WTC11 (cell line): ENCODE measurements around the gene MRTFA. TPM values are rescaled to one million over a fixed set of nuclear protein-coding genes. Genes with fewer than 3 reads are reported as not detected.

Experiments used
- ATAC-seq: fragments of 200-7000 bp; cut with Tn5 transposase; 2 replicates; pipeline ENCODE4 v1.10.0; 2021; ENCODE audit warnings: mild to moderate bottlenecking, moderate library complexity
- CTCF ChIA-PET: fragments of 300-600 bp; sonication (Branson Sonifier 250); formaldehyde crosslinking; loops from one replicate; lab custom pipeline; 2021; ENCODE audit warnings: antibody characterized with exemption; lab: Charles Lee
- POLR2A ChIA-PET: fragments of 350-600 bp; sonication (Branson Sonifier 250); formaldehyde crosslinking; loops from one replicate; lab custom pipeline; 2021; ENCODE audit warnings: antibody characterized with exemption; lab: Charles Lee
- DNase-seq: peaks from one replicate; pipeline ENCODE4 v3.0.0; 2021; ENCODE audit warnings: low spot score
- H3K27ac Mint-ChIP-seq: 2 replicates; pipeline ENCODE4 v1.8.0; 2021; ENCODE audit warnings: mixed read lengths
- H3K27me3 Mint-ChIP-seq: 2 replicates; pipeline ENCODE4 v1.8.0; 2021; ENCODE audit warnings: low read depth, mild to moderate bottlenecking, moderate library complexity, mixed read lengths
- H3K36me3 Mint-ChIP-seq: 2 replicates; pipeline ENCODE4 v1.8.0; 2021; ENCODE audit warnings: mixed read lengths
- H3K4me1 Mint-ChIP-seq: 2 replicates; pipeline ENCODE4 v1.8.0; 2022; ENCODE audit warnings: mixed read lengths
- H3K4me3 Mint-ChIP-seq: 2 replicates; pipeline ENCODE4 v1.8.0; 2021; ENCODE audit warnings: mild to moderate bottlenecking, moderate library complexity, mixed read lengths
- H3K9me3 Mint-ChIP-seq: 2 replicates; pipeline ENCODE4 v1.8.0; 2021; ENCODE audit warnings: mixed read lengths
- ATF1 ChIP-seq: sonication (generic); formaldehyde crosslinking; IDR thresholded peaks from 2 replicates; pipeline ENCODE4 v1.8.1; 2023; ENCODE audit warnings: mild to moderate bottlenecking, moderate library complexity, missing genetic modification reagents
- ELF4 ChIP-seq: sonication (generic); formaldehyde crosslinking; IDR thresholded peaks from 2 replicates; pipeline ENCODE4 v1.8.1; 2022; ENCODE audit warnings: low read depth, mild to moderate bottlenecking, moderate library complexity, missing genetic modification reagents
- HMGA2 ChIP-seq: fragments of 250-450 bp; sonication (Bioruptor Pico); IDR thresholded peaks from 2 replicates; pipeline ENCODE4 v1.4.0; 2021; ENCODE audit warnings: mild to moderate bottlenecking, moderate library complexity
- IRF2 ChIP-seq: sonication (generic); formaldehyde crosslinking; IDR thresholded peaks from 2 replicates; pipeline ENCODE4 v1.8.0; 2022; ENCODE audit warnings: low read depth, missing genetic modification reagents, borderline replicate concordance
- JAZF1 ChIP-seq: fragments of 250-450 bp; sonication (Bioruptor Pico); IDR thresholded peaks from 2 replicates; pipeline ENCODE4 v1.9.0; 2021; ENCODE audit warnings: moderate library complexity, mild to moderate bottlenecking, inconsistent platforms
- MYBL2 ChIP-seq: sonication (generic); formaldehyde crosslinking; IDR thresholded peaks from 2 replicates; pipeline ENCODE4 v1.8.1; 2023; ENCODE audit warnings: mild to moderate bottlenecking, moderate library complexity, missing genetic modification reagents
- SMAD3 ChIP-seq: sonication (generic); formaldehyde crosslinking; IDR thresholded peaks from 2 replicates; pipeline ENCODE4 v1.8.0; 2022; ENCODE audit warnings: missing genetic modification reagents, mild to moderate bottlenecking, borderline replicate concordance
- SP1 ChIP-seq: sonication (generic); formaldehyde crosslinking; conservative IDR thresholded peaks from 2 replicates; pipeline ENCODE4 v1.8.1; 2022; ENCODE audit warnings: missing genetic modification reagents
- TP53 ChIP-seq: sonication (generic); formaldehyde crosslinking; IDR thresholded peaks from 2 replicates; pipeline ENCODE4 v1.8.1; 2023; ENCODE audit warnings: mild to moderate bottlenecking, missing genetic modification reagents
- ZNF219 ChIP-seq: sonication (generic); formaldehyde crosslinking; IDR thresholded peaks from 2 replicates; pipeline ENCODE4 v1.8.0; 2023; ENCODE audit warnings: missing genetic modification reagents, mild to moderate bottlenecking, borderline replicate concordance
- ZNF232 ChIP-seq: sonication (generic); formaldehyde crosslinking; IDR thresholded peaks from 2 replicates; pipeline ENCODE4 v1.8.0; 2022; ENCODE audit warnings: mild to moderate bottlenecking, missing genetic modification reagents
- ZNF671 ChIP-seq: fragments of 250-450 bp; sonication (Bioruptor Pico); IDR thresholded peaks from 2 replicates; pipeline ENCODE4 v1.8.0; 2021; ENCODE audit warnings: mild to moderate bottlenecking
- total RNA-seq: library from RNA; stranded (reverse); gene quantifications from 3 replicates; pipeline ENCODE4 v1.2.3, GENCODE V29; 2021
- TF ChIP-seq, protein P1 (sequence below): sonication (generic); formaldehyde crosslinking; IDR thresholded peaks from 2 replicates; pipeline ENCODE4 v1.8.1; 2023; ENCODE audit warnings: mild to moderate bottlenecking, missing genetic modification reagents, borderline replicate concordance
- TF ChIP-seq, protein P2 (sequence below): fragments of 250-450 bp; sonication (Bioruptor Pico); conservative IDR thresholded peaks from 2 replicates; pipeline ENCODE4 v1.9.0; 2021; ENCODE audit warnings: mild to moderate bottlenecking
- TF ChIP-seq, protein P3 (sequence below): sonication (generic); formaldehyde crosslinking; IDR thresholded peaks from 2 replicates; pipeline ENCODE4 v1.8.1; 2023; ENCODE audit warnings: mild to moderate bottlenecking, missing genetic modification reagents
- TF ChIP-seq, protein P4 (sequence below): sonication (generic); formaldehyde crosslinking; IDR thresholded peaks from 2 replicates; pipeline ENCODE4 v1.8.0; 2022; ENCODE audit warnings: mild to moderate bottlenecking, missing genetic modification reagents
- TF ChIP-seq, protein P5 (sequence below): sonication (generic); formaldehyde crosslinking; conservative IDR thresholded peaks from 2 replicates; pipeline ENCODE4 v1.8.1; 2023; ENCODE audit warnings: mild to moderate bottlenecking, low read depth, missing genetic modification reagents, moderate library complexity
- TF ChIP-seq, protein P6 (sequence below): sonication (generic); formaldehyde crosslinking; IDR thresholded peaks from 2 replicates; pipeline ENCODE4 v1.8.1; 2022; ENCODE audit warnings: missing genetic modification reagents, borderline replicate concordance
- TF ChIP-seq, protein P7 (sequence below): sonication (generic); formaldehyde crosslinking; IDR thresholded peaks from 2 replicates; pipeline ENCODE4 v1.8.1; 2022; ENCODE audit warnings: low read depth, missing genetic modification reagents, borderline replicate concordance

The MRTFA gene
- total RNA-seq, 1 experiment from 2014 or later, result 48.4 TPM

DNA sequence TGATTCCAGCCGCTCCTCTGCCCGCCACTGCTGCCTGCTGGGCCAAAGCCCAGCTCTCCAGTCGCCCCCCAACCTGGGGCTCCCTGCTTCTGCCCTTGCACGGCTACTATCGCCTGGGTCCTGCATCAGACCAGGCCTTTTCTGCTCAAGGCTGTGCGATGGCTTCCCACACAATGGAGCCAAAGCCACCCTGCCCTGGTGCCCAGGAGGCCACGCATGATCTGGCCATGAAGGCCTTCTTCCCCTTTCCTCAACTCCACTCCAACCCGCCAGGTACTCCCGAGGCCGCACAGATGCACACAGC, 220.3 kb downstream of the MRTFA start:
- H3K9me3 Mint-ChIP-seq, result no peaks in the 10 kb centered on the region
- ChIA-PET CTCF (no interaction called here), POLR2A (no interaction called here)
- TF ChIP-seq JAZF1 (CRISPR knock-in tag) (no peak), HMGA2 (CRISPR knock-in tag) (no peak), ZNF671 (no peak)
- no peaks in the 10 kb centered on the region for H3K27me3 Mint-ChIP-seq
- no peak for DNase-seq
- no peak for ATAC-seq
- H3K27ac Mint-ChIP-seq, result 0 out of 2 replicates have a peak overlapping the region, but pooled peaks have one; percentile 43
- H3K4me3 Mint-ChIP-seq, result no peak overlapping the region
- H3K4me1 Mint-ChIP-seq, result no peaks in the 10 kb centered on the region
- H3K36me3 Mint-ChIP-seq, result peaks cover 20% of the 10 kb centered on the region

DNA sequence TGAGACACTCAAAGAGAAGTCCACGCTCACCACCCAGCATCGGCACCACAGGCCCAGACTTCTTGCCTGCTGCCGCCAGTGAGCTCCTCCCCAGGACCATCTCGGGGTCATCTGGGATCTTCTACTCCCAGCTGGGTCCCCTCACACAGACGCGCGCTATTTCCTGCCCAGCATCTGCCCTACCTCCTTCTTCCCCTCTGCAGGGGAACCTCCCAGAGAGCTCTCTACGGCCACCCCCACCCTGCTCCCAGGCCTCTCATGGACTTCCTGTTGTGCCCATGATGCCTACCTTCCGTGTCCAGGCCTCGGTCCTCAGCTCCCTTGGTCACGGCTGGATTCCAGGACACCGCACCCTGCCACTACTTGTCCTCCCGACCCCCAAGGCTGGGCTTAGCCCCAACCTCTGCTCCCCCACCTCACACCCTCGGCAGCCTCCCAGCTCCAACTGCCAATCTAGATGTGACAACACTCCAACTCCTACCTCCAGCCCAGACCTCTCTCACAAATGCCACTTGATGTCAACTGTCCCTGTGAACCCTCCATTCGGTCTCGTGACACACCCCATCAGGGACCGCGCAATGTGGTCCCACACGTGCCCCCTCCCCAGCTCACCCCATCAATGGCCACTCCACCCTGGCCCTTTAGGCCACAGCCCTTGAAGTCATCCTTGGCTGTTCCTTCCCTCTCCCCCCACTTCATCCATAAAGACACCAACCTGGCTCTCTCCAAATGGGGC, 220.8 kb downstream of the MRTFA start:
- Mint-ChIP-seq H3K36me3 (peaks cover 20% of the 10 kb centered on the region), H3K4me1 (no peaks in the 10 kb centered on the region)
- TF ChIP-seq SP1 (no peak), SMAD3 (CRISPR knock-in tag) (no peak), MYBL2 (CRISPR knock-in tag) (no peak), ATF1 (CRISPR knock-in tag) (no peak), HMGA2 (CRISPR knock-in tag) (no peak), ELF4 (CRISPR knock-in tag) (no peak), IRF2 (CRISPR knock-in tag) (no peak), TP53 (CRISPR knock-in tag) (no peak), ZNF219 (CRISPR knock-in tag) (no peak), ZNF232 (no peak)
- TF ChIP-seq, protein P1, sequence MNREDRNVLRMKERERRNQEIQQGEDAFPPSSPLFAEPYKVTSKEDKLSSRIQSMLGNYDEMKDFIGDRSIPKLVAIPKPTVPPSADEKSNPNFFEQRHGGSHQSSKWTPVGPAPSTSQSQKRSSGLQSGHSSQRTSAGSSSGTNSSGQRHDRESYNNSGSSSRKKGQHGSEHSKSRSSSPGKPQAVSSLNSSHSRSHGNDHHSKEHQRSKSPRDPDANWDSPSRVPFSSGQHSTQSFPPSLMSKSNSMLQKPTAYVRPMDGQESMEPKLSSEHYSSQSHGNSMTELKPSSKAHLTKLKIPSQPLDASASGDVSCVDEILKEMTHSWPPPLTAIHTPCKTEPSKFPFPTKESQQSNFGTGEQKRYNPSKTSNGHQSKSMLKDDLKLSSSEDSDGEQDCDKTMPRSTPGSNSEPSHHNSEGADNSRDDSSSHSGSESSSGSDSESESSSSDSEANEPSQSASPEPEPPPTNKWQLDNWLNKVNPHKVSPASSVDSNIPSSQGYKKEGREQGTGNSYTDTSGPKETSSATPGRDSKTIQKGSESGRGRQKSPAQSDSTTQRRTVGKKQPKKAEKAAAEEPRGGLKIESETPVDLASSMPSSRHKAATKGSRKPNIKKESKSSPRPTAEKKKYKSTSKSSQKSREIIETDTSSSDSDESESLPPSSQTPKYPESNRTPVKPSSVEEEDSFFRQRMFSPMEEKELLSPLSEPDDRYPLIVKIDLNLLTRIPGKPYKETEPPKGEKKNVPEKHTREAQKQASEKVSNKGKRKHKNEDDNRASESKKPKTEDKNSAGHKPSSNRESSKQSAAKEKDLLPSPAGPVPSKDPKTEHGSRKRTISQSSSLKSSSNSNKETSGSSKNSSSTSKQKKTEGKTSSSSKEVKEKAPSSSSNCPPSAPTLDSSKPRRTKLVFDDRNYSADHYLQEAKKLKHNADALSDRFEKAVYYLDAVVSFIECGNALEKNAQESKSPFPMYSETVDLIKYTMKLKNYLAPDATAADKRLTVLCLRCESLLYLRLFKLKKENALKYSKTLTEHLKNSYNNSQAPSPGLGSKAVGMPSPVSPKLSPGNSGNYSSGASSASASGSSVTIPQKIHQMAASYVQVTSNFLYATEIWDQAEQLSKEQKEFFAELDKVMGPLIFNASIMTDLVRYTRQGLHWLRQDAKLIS (CRISPR knock-in tag), result no peak
- TF ChIP-seq, protein P2, sequence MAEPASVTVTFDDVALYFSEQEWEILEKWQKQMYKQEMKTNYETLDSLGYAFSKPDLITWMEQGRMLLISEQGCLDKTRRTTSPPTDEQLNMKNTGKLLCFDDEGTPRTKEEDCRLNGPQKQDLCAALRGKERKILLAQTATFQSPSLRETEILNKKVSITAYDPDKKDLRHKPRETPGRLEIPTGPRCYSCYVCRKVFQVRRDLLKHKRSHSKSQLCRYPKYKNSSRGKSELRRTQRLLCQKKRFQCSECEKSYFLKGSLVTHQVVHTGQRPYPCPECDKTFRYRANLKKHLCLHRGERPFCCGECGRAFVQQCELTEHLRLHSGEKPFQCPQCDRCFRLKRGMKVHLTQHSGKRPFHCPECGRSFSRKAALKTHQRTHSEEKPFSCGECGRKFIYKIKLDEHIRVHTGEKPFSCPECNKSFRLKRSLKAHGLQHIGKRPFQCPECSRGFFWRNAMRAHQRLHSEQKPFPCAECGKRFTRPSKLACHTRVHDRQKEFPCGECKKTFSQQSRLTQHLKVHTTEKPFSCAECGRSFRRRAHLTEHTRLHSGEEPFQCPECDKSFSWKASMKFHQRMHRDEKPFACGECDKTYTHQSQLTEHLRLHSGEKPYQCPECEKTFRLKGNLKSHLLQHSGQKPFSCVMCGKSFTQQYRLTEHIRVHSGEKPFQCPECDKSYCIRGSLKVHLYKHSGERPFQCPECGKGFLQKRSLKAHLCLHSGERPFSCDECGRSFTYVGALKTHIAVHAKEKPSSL (CRISPR knock-in tag), result no peak
- TF ChIP-seq, protein P3, sequence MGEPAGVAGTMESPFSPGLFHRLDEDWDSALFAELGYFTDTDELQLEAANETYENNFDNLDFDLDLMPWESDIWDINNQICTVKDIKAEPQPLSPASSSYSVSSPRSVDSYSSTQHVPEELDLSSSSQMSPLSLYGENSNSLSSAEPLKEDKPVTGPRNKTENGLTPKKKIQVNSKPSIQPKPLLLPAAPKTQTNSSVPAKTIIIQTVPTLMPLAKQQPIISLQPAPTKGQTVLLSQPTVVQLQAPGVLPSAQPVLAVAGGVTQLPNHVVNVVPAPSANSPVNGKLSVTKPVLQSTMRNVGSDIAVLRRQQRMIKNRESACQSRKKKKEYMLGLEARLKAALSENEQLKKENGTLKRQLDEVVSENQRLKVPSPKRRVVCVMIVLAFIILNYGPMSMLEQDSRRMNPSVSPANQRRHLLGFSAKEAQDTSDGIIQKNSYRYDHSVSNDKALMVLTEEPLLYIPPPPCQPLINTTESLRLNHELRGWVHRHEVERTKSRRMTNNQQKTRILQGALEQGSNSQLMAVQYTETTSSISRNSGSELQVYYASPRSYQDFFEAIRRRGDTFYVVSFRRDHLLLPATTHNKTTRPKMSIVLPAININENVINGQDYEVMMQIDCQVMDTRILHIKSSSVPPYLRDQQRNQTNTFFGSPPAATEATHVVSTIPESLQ, result no peak
- TF ChIP-seq, protein P4, sequence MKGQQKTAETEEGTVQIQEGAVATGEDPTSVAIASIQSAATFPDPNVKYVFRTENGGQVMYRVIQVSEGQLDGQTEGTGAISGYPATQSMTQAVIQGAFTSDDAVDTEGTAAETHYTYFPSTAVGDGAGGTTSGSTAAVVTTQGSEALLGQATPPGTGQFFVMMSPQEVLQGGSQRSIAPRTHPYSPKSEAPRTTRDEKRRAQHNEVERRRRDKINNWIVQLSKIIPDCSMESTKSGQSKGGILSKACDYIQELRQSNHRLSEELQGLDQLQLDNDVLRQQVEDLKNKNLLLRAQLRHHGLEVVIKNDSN, result no peak
- TF ChIP-seq, protein P5, sequence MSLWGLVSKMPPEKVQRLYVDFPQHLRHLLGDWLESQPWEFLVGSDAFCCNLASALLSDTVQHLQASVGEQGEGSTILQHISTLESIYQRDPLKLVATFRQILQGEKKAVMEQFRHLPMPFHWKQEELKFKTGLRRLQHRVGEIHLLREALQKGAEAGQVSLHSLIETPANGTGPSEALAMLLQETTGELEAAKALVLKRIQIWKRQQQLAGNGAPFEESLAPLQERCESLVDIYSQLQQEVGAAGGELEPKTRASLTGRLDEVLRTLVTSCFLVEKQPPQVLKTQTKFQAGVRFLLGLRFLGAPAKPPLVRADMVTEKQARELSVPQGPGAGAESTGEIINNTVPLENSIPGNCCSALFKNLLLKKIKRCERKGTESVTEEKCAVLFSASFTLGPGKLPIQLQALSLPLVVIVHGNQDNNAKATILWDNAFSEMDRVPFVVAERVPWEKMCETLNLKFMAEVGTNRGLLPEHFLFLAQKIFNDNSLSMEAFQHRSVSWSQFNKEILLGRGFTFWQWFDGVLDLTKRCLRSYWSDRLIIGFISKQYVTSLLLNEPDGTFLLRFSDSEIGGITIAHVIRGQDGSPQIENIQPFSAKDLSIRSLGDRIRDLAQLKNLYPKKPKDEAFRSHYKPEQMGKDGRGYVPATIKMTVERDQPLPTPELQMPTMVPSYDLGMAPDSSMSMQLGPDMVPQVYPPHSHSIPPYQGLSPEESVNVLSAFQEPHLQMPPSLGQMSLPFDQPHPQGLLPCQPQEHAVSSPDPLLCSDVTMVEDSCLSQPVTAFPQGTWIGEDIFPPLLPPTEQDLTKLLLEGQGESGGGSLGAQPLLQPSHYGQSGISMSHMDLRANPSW (CRISPR knock-in tag), result no peak
- TF ChIP-seq, protein P6, sequence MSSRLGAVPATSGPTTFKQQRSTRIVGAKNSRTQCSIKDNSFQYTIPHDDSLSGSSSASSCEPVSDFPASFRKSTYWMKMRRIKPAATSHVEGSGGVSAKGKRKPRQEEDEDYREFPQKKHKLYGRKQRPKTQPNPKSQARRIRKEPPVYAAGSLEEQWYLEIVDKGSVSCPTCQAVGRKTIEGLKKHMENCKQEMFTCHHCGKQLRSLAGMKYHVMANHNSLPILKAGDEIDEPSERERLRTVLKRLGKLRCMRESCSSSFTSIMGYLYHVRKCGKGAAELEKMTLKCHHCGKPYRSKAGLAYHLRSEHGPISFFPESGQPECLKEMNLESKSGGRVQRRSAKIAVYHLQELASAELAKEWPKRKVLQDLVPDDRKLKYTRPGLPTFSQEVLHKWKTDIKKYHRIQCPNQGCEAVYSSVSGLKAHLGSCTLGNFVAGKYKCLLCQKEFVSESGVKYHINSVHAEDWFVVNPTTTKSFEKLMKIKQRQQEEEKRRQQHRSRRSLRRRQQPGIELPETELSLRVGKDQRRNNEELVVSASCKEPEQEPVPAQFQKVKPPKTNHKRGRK (CRISPR knock-in tag), result no peak
- TF ChIP-seq, protein P7, sequence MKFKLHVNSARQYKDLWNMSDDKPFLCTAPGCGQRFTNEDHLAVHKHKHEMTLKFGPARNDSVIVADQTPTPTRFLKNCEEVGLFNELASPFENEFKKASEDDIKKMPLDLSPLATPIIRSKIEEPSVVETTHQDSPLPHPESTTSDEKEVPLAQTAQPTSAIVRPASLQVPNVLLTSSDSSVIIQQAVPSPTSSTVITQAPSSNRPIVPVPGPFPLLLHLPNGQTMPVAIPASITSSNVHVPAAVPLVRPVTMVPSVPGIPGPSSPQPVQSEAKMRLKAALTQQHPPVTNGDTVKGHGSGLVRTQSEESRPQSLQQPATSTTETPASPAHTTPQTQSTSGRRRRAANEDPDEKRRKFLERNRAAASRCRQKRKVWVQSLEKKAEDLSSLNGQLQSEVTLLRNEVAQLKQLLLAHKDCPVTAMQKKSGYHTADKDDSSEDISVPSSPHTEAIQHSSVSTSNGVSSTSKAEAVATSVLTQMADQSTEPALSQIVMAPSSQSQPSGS (CRISPR knock-in tag), result no peak
- TF ChIP-seq, all 79 proteins: peak for 0
- ChIA-PET CTCF (interaction anchor here (0.7 to 1.5 kb wide), 4 partner anchors 16 to 483 kb away, joined by 3 to 6 read pairs (median 4); no protein-coding TSS in a partner anchor), POLR2A (no interaction called here)
- Mint-ChIP-seq H3K4me3 (no peak overlapping the region), H3K27me3 (no peaks in the 10 kb centered on the region), H3K27ac (no peak overlapping the region), H3K9me3 (no peaks in the 10 kb centered on the region)
- DNase-seq, result no peak
- no peak for ATAC-seq
